SK-N-SH (cell line): ENCODE data around the gene PLAA.

Source experiments
- CHD2 ChIP-seq: fragments of 150-350 bp; IDR thresholded peaks from 2 replicates; pipeline ENCODE4 v1.6.1; 2018; ENCODE audit warnings: low read length; ENCODE audit not compliant: partially characterized antibody
- CTCF ChIP-seq: fragments of 200-600 bp; sonication (generic); IDR thresholded peaks from 2 replicates; pipeline ENCODE4 v1.6.1; 2017; ENCODE audit warnings: antibody characterized with exemption, mild to moderate bottlenecking, moderate library complexity
- EP300 ChIP-seq, 2 experiments: IDR thresholded peaks; 2 replicates each; pipeline versions ENCODE4 v1.4.0 to v1.6.1; 2012; ENCODE audit warnings: borderline replicate concordance in 1 of 2, low read depth in 1 of 2, low read length in 1 of 2
- EZH2phosphoT487 ChIP-seq: fragments of 200-600 bp; sonication (generic); IDR thresholded peaks from 2 replicates; pipeline ENCODE4 v1.6.1; 2017; ENCODE audit warnings: low read depth, mixed run types, mild to moderate bottlenecking, antibody characterized with exemption, moderate library complexity, borderline replicate concordance
- FOXM1 ChIP-seq: IDR thresholded peaks from 2 replicates; pipeline ENCODE4 v1.4.0; 2012; ENCODE audit warnings: low read depth, mild to moderate bottlenecking
- JUND ChIP-seq: IDR thresholded peaks from 2 replicates; pipeline ENCODE4 v1.4.0; 2012
- NFIC ChIP-seq: IDR thresholded peaks from 2 replicates; pipeline ENCODE4 v1.4.0; 2012; ENCODE audit warnings: borderline replicate concordance
- REST ChIP-seq: IDR thresholded peaks from 2 replicates; pipeline ENCODE4 v1.6.1; 2012; ENCODE audit warnings: mild to moderate bottlenecking, low read depth, low read length, moderate library complexity
- SMC3 ChIP-seq: IDR thresholded peaks from 2 replicates; pipeline ENCODE4 v1.6.1; 2012; ENCODE audit warnings: low read depth, low read length, improper control_type of control experiment
- TAF1 ChIP-seq: IDR thresholded peaks from 2 replicates; pipeline ENCODE4 v1.6.1; 2012; ENCODE audit warnings: low read depth, mild to moderate bottlenecking, low read length, moderate library complexity, borderline replicate concordance
- TEAD4 ChIP-seq: IDR thresholded peaks from 2 replicates; pipeline ENCODE4 v1.4.0; 2012; ENCODE audit warnings: mild to moderate bottlenecking, borderline replicate concordance; ENCODE audit not compliant: insufficient read depth

GRCh38 chr9:26947736-26948135, 694 bp upstream of the PLAA start:
- TF ChIP-seq CTCF (no peak), TAF1 (no peak), EZH2phosphoT487 (no peak), CHD2 (no peak), FOXM1 (no peak), TEAD4 (no peak), REST (no peak), SMC3 (no peak), EP300 (IDR thresholded peaks at IDR 0.05; ENCODE audit: borderline replicate concordance in 1 of 2, low read depth in 1 of 2, low read length in 1 of 2) (no peak), JUND (no peak), NFIC (no peak)
